HFFc6 (cell line): ENCODE measurements around the gene KIAA0040. TPM values are rescaled to one million over a fixed set of nuclear protein-coding genes. Genes with fewer than 3 reads are reported as not detected.

Source experiments
- DNase-seq: peaks from one replicate; pipeline ENCODE4 v3.0.0-alpha.2; 2018
- H3K27ac Mint-ChIP-seq: 2 replicates; pipeline ENCODE4 v1.8.0; 2020; ENCODE audit warnings: mild to moderate bottlenecking, mixed read lengths
- H3K27me3 Mint-ChIP-seq: 2 replicates; pipeline ENCODE4 v1.8.0; 2021; ENCODE audit warnings: mild to moderate bottlenecking, moderate library complexity, mixed read lengths; ENCODE audit not compliant: insufficient read depth
- H3K36me3 Mint-ChIP-seq: 2 replicates; pipeline ENCODE4 v1.8.0; 2021; ENCODE audit warnings: low read depth, mixed read lengths
- H3K4me1 Mint-ChIP-seq: 2 replicates; pipeline ENCODE4 v1.8.0; 2020; ENCODE audit warnings: low read depth, mixed read lengths
- H3K4me3 Mint-ChIP-seq: 2 replicates; pipeline ENCODE4 v1.8.0; 2020; ENCODE audit warnings: mild to moderate bottlenecking, moderate library complexity, mixed read lengths
- H3K9me3 Mint-ChIP-seq: 2 replicates; pipeline ENCODE4 v1.8.0; 2020; ENCODE audit warnings: mild to moderate bottlenecking, mixed read lengths
- total RNA-seq, 6 experiments: library from RNA; stranded (reverse); fragmentation: NEBNext Ultra II Directional; extraction: Animal tissue kit (Norgen Biotek cat#: 25700); gene quantifications; 2 replicates in 1 of 6; 3 replicates in 5 of 6; pipeline ENCODE4 v1.2.3, GENCODE V29; 2021
- TF ChIP-seq, protein P1 (sequence below): fragments of 200-600 bp; sonication (generic); IDR thresholded peaks from 2 replicates; pipeline ENCODE4 v1.5.0; 2021; ENCODE audit warnings: antibody characterized with exemption, mild to moderate bottlenecking

KIAA0040 gene
- total RNA-seq, 6 experiments from 2014 or later: not detected

DNA sequence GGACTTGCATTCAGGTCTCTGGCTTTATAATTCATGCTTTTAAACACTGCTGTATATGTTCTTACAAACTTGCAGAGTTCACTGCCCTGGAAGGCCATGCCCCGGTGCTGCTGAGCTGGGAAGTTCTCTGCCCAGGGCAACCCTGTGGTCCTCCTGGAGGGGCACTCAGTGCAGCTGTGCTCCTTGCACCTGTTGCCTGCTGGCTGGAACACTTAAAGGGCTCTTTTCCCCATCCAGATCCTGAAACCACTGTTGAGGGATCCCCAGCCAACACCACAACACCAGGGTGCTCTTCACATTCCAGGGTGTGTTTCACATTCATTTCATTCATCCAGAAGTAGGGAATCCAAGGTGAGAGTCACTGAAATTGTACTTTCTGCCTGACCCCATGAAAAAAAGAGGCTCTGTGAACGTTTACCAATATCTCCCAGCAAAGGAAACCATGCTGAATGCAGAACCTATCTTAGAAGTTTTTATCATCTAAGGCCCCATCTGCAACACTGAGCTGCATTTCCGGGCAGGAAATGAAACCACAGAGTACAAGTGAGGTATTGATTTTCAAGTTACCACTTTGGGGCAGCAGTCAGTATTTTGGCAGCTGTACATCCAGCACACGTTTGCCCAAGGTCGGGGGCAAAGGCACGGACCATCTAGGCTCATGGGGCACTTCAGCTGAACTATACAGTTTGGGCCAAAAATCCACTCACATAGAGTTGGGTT is 16.4 kb upstream of the KIAA0040 start:
- no peaks in the 10 kb centered on the region for H3K27me3 Mint-ChIP-seq
- no peak overlapping the region for H3K27ac Mint-ChIP-seq
- DNase-seq: no peak
- H3K36me3 Mint-ChIP-seq: no peaks in the 10 kb centered on the region
- TF ChIP-seq, protein P1, sequence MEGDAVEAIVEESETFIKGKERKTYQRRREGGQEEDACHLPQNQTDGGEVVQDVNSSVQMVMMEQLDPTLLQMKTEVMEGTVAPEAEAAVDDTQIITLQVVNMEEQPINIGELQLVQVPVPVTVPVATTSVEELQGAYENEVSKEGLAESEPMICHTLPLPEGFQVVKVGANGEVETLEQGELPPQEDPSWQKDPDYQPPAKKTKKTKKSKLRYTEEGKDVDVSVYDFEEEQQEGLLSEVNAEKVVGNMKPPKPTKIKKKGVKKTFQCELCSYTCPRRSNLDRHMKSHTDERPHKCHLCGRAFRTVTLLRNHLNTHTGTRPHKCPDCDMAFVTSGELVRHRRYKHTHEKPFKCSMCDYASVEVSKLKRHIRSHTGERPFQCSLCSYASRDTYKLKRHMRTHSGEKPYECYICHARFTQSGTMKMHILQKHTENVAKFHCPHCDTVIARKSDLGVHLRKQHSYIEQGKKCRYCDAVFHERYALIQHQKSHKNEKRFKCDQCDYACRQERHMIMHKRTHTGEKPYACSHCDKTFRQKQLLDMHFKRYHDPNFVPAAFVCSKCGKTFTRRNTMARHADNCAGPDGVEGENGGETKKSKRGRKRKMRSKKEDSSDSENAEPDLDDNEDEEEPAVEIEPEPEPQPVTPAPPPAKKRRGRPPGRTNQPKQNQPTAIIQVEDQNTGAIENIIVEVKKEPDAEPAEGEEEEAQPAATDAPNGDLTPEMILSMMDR: no peak
- H3K4me3 Mint-ChIP-seq: no peak overlapping the region
- peaks cover 11% of the 10 kb centered on the region for H3K9me3 Mint-ChIP-seq
- H3K4me1 Mint-ChIP-seq: no peaks in the 10 kb centered on the region

DNA sequence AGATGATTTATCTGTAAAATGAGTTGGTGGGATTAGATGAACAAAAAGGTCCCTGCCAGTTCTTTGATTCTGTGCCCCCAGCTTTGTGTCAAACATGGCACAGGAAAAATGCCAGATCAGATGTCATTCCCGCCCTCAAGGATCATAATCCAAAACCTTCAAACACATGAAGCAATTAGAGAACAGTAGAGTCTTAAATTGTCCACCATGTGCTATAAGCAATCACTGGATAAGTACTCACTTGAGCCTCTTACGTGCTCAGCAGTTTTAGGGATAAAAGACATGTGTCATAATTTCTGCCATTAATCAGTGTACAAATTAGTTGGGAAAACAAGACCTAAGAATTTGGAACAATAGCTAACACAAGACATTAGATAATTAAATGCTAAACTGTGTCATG is 15.4 kb upstream of the KIAA0040 start:
- Mint-ChIP-seq H3K4me1 (no peaks in the 10 kb centered on the region), H3K36me3 (no peaks in the 10 kb centered on the region), H3K9me3 (peaks cover 1% of the 10 kb centered on the region), H3K4me3 (no peak overlapping the region), H3K27ac (no peak overlapping the region), H3K27me3 (no peaks in the 10 kb centered on the region)
- DNase-seq: no peak
- TF ChIP-seq, protein P1: no peak

DNA sequence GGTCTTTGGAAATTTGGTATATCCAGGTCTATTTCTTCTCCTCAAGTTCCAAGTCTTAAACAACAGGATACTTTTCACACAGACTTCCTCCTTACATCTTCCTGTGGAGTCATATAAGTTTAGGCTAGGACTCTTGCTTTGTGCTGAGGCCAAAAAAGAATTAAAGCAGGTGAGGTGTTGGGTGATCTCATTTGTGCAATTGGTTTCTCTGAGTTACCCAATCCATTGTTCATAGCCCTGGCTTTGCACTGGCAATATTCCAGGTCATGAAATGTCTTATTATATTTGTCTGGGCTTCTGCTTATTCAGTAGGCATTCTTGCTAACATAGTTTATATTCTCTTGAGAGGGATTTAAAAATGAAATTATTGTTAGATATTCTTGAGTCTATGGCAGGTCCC is 14.1 kb upstream of the KIAA0040 start:
- no peaks in the 10 kb centered on the region for H3K36me3 Mint-ChIP-seq
- H3K4me3 Mint-ChIP-seq: no peak overlapping the region
- H3K4me1 Mint-ChIP-seq: no peaks in the 10 kb centered on the region
- no peaks in the 10 kb centered on the region; the same call in 1 of the 2 replicates for H3K9me3 Mint-ChIP-seq
- H3K27me3 Mint-ChIP-seq: no peaks in the 10 kb centered on the region
- no peak for DNase-seq
- H3K27ac Mint-ChIP-seq: no peak overlapping the region
- TF ChIP-seq, protein P1: no peak

DNA sequence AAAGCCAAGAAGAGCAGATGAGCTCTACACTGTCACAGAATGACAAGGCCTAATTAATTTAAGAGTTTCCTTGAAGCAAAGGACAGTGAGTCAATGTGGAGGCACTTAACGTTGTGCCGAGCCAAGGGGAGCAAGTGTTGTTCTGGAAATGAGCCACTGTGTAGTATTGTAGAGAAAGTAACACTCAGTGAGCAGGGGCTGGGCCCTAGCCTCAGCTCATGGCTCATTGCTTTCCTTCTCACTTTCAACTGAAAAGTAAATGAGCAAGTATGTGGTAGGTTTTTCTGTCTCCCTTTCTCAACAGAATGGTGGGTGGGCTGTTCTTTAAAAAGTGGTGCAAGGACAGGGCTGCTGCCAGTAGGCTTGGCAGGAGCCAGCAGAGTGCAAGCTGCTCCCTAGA is 11.8 kb upstream of the KIAA0040 start:
- no peak for DNase-seq
- H3K4me3 Mint-ChIP-seq: no peak overlapping the region
- H3K27me3 Mint-ChIP-seq: no peaks in the 10 kb centered on the region; the same call in 1 of the 2 replicates
- H3K4me1 Mint-ChIP-seq: no peaks in the 10 kb centered on the region
- H3K27ac Mint-ChIP-seq: no peak overlapping the region
- no peaks in the 10 kb centered on the region for H3K36me3 Mint-ChIP-seq
- TF ChIP-seq, protein P1: no peak
- H3K9me3 Mint-ChIP-seq: no peaks in the 10 kb centered on the region

GRCh38 chr1:175203570-175204068 is 11.0 kb upstream of the KIAA0040 start:
- DNase-seq: no peak
- TF ChIP-seq, protein P1: no peak
- Mint-ChIP-seq H3K9me3 (no peaks in the 10 kb centered on the region), H3K4me3 (no peak overlapping the region), H3K36me3 (no peaks in the 10 kb centered on the region), H3K4me1 (no peaks in the 10 kb centered on the region), H3K27ac (no peak overlapping the region), H3K27me3 (no peaks in the 10 kb centered on the region; the same call in 1 of the 2 replicates)
